ENCODE results near the gene TMEM128.
"Not testable (repeated sequence)": the region's sequence is repeated elsewhere in the genome, so short reads cannot be mapped to it uniquely, and the experiment has no call there.

The TMEM128 gene

DNA sequence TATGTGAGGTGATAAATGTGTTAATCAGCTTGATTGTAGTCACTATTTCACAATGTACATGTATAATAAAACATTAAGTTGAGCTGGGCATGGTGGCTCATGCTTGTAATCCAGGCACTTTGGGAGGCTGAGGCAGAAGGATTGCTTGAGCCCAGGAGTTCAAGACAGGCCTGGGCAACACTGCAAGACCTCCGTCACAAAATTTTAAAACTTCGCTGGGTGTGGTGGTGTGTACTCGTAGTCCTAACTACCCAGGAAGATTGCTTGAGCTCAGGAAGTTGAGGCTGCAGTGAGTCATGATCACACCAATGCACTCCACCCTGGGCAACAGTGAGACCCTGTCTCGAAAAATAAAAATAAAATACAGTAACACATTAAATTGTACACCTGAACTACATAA, 21.8 kb upstream of the TMEM128 start:
- TF ChIP-seq ZFX (IDR thresholded peaks at IDR 0.05; ENCODE audit: borderline replicate concordance) = no peak
- TF ChIP-seq, protein P1, sequence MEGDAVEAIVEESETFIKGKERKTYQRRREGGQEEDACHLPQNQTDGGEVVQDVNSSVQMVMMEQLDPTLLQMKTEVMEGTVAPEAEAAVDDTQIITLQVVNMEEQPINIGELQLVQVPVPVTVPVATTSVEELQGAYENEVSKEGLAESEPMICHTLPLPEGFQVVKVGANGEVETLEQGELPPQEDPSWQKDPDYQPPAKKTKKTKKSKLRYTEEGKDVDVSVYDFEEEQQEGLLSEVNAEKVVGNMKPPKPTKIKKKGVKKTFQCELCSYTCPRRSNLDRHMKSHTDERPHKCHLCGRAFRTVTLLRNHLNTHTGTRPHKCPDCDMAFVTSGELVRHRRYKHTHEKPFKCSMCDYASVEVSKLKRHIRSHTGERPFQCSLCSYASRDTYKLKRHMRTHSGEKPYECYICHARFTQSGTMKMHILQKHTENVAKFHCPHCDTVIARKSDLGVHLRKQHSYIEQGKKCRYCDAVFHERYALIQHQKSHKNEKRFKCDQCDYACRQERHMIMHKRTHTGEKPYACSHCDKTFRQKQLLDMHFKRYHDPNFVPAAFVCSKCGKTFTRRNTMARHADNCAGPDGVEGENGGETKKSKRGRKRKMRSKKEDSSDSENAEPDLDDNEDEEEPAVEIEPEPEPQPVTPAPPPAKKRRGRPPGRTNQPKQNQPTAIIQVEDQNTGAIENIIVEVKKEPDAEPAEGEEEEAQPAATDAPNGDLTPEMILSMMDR (IDR thresholded peaks at IDR 0.05) = no peak

GRCh38 chr4:4269331-4269731, 21.3 kb upstream of the TMEM128 start:
- H3K27ac ChIP-seq = no peak overlapping the region
- TF ChIP-seq ZFX (IDR thresholded peaks at IDR 0.05; ENCODE audit: borderline replicate concordance) = no peak
- TF ChIP-seq, protein P1 (IDR thresholded peaks at IDR 0.05) = no peak

More for the DNA sequence above, 21.8 kb upstream of the TMEM128 start:
- H3K27ac ChIP-seq = no peak overlapping the region

- TF ChIP-seq ZFX (IDR thresholded peaks at IDR 0.05; ENCODE audit: borderline replicate concordance) = no peak
- TF ChIP-seq, protein P1 (IDR thresholded peaks at IDR 0.05) = no peak
- H3K27ac ChIP-seq = no peak overlapping the region
Measured at GRCh38 chr4:4268776-4269175, 20.8 kb upstream of the TMEM128 start.

- H3K27ac ChIP-seq = no peak overlapping the region
- TF ChIP-seq, protein P1 (IDR thresholded peaks at IDR 0.05) = no peak
- TF ChIP-seq ZFX (IDR thresholded peaks at IDR 0.05; ENCODE audit: borderline replicate concordance) = no peak
Measured at GRCh38 chr4:4267981-4268380, 20.0 kb upstream of the TMEM128 start.

GRCh38 chr4:4260185-4260751, 12.2 kb upstream of the TMEM128 start:
- no peak for TF ChIP-seq ZFX (IDR thresholded peaks at IDR 0.05; ENCODE audit: borderline replicate concordance)
- TF ChIP-seq, protein P1 (IDR thresholded peaks at IDR 0.05) = peak; percentile 28

DNA sequence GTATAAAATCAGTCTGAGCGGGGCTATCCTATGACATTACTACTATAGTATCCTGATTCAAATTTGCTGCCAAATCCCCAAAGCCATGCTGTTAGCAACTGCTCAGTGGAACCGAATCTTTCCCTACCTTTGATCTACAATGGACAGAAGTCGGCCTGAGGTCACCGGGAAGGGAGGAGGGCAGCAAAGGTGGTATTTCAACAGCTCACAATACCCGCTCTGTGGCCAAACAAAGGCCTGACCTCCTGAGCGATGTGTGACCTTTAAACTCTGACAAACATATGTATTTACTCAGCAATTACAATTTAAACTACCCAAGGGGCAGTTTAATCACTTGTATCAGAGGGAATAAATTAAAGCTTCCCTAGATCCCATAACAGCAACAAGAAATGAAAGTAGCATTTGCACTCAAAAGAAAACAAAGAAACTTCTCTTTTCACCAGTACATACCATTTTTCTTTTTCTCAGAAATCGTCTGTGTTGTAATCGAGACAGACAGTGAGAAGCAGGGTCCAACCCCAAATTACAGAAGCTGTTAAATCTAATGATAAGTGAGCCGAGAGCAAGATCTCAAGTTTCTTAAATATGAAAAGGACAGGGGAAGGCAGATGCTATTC, 11.6 kb upstream of the TMEM128 start:
- no peak overlapping the region for H3K27ac ChIP-seq
- TF ChIP-seq ZFX (IDR thresholded peaks at IDR 0.05; ENCODE audit: borderline replicate concordance) = no peak
- TF ChIP-seq, protein P1 (IDR thresholded peaks at IDR 0.05) = no peak

More at GRCh38 chr4:4260185-4260751, 12.2 kb upstream of the TMEM128 start:
- no peak overlapping the region for H3K27ac ChIP-seq

- H3K27ac ChIP-seq = not testable (repeated sequence)
Measured at GRCh38 chr4:4257705-4258104, 9.7 kb upstream of the TMEM128 start.

Measured in 22Rv1 (cell line).